ENCODE data around the gene MRRF.

The MRRF gene, protein sequence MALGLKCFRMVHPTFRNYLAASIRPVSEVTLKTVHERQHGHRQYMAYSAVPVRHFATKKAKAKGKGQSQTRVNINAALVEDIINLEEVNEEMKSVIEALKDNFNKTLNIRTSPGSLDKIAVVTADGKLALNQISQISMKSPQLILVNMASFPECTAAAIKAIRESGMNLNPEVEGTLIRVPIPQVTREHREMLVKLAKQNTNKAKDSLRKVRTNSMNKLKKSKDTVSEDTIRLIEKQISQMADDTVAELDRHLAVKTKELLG

DNA sequence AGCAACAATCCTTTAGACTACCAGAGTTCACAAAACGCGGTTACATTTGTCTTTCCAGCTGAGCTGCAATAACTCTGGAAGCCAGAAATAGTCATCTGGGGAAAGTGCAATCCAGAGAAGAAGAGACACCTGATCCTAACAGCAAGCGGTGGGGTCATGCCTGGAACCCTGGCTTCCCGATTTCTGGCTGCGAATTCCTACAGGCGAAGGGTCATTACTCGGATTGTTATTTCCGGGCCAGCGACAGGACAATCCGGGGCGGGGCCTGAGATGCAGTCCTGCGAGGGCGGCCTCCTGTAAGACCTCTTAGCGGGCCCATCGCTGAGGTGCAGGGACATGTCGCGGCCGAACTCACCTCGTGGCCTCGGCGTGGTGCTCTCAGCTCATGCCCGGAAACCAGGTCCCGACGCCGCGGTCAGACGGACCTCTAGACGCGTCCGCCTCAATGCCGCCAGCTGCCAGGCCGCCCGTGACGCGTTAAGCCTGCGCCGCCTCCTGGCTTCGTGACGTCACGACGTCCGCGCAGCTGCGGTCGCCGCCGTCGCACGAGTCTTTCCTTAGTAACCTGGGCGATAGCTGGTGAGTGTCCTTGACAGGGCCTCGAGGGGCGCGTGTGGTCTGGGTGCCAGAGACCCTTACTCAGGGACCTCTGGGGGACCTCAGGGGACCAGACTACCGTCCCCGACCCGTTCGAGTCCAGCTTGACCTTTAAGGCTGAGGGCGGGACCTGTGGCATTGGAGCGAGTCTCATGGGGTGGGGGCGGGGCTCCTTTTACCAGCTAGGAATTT is at the start of gene MRRF, which contains the start of gene RBM18:
Gene MRRF, plus strand, starts transcription at position 523 of the 789 bp plus-strand sequence. CDS start 6,010 bp downstream, outside the sequence.
Gene RBM18, minus strand, starts transcription at position 481 of the 789 bp plus-strand sequence. CDS start 3,348 bp downstream, outside the sequence.
- DNase-seq (ENCODE audit: low read depth): peak; percentile 92

GRCh38 chr9:122215663-122216062 is 49.0 kb upstream of the MRRF start:
- no peak for DNase-seq (ENCODE audit: low read depth)

DNA sequence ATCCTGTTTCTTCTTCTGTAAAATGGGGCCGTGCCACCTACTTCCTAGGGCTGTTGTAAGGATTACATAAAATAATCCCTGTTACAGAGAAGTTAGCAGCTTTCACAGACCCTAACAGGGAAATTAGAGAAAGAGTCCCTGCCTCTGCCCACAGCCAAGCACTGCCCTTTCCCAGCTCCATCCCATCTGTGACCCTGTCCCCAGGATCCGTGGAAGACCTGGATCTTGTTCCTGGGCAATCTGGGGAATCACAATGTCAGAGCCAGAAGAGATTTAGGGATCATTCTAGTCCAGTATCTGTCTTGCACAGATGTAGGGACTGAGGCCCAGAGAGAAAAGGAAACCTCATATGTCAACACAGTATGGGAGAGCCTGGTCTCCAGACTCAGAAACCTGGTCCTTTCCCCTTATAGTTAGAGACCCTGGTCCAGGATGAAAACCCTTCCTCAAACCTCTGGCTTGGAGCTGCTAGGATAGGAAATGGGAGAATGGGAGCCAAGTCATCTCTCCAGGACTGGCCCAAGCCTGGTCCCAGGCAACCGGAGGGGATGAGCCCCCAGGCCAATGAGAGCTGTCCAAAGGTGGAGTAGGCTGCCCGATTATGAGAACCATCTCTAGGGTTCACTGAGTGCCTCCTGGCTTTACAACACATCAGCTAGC is 48.4 kb upstream of the MRRF start:
- no peak for DNase-seq (ENCODE audit: low read depth)

DNA sequence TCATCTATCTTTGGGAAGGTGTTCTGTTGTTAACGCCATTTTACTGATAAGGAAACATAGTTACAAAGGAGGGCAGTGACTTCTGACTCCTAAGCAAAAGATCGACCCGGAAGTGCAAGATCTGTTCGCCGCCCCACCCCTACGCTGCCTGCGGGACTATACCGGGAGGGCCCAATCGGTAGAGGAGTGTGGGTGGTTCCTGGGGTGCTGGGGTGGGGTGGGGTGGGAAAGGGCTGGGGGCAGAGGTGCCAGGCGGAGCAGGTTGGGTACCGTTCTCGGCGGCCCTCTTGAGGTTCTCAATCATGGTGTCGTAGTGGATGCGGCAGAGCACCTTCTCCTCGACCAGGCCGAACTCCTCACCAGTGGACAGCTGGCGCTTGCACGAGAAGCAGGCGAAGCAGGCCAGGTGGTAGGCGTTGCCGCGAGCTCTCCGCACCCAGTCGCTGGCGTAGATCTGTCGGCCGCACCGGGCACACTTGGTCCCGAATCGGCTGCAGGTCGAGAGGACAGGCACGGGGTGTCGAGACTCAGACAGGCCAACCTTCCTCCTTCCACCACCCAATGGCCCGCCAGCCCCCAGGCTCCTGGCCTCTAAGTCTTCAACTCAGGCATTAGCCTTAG is 47.8 kb upstream of the MRRF start:
- no peak for DNase-seq (ENCODE audit: low read depth)

- no peak for DNase-seq (ENCODE audit: low read depth)
These were observed 47.0 kb upstream of the MRRF start for GRCh38 chr9:122217640-122218039.

DNA sequence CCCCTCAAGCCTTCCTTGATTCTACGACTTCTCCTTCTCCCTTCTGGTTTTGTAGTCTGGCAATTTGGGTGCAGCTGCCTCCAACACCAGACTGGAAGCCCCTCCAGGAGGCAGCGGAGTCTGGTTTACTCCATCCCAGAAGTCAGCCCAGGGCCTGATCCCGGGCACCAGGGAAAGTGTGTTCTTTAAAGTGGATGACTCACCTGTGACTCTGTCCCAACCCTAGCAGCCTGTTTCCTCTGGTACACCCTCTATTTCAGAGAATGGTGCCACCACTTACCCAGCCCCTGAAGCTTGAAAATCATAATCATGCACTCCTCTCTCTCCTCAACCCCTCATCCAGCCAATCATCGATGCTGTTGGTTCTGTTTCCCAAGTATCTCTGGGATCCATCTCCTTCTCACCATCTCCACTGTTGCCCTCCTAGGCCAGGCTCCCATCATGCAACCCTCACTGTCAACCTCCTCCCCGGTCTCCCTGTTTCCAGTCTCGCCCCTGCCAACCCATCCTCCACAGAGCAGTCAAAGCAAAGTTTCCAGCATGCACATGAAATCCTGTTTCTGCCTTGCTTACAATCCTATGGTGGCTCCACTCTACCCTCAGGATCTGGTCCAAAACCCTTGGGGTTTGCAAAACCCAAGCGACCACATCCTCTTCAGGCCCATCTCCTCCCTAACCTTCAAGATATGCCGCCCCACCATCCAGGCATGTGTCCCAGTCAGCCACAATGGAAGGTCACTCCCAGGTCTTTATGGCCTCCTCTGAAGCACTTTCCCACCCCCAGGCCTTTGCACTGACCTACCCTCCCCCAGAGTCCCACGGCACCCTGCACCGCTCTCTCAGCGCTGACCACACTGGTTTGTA is 46.4 kb upstream of the MRRF start:
- DNase-seq (ENCODE audit: low read depth): no peak

DNA sequence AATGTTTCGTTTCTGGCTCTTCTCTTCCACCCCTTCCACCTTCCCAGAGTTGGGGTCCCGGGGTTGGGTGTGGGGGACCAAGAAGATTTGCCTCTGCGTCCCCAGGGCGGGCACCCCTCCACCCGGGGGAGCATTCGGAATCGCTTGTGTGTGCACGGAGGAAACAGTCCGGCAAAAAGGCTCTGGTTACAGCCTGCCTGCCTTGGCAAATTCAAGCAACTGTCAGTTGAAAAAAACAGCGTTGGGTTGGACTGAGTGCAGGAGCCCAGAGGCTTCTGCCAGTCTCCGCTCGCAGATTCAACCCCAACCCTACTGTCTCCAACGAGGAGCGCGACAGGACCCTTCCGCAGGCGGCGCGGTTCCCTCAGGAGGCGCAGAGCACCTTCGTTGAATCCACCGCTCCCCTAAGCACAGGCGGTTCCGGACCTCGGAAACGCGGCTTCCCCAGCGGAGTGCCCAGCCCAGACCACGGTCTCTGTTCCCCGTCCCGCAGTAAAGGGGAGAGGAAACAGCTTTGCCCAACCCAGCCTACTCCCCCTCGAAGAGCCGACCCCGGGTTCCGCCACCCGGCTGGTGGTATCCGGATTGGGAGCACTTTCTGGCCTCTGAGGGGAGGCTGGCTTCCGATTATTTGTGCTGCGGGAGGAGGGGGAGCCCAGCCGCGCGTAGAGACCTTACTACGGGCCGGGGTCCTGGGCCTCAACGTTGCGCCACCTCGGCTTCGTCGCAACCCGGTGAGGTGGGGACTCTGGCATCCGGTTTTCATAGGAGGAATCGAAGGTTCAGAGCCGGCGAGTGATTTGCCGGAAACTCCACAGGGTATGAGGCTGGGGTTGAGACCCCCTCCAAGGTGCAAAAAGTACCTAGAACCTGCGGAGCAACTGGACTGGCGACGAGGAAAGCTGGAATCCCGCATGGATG is 45.5 kb upstream of the MRRF start:
- peak; percentile 25 for DNase-seq (ENCODE audit: low read depth)

DNA sequence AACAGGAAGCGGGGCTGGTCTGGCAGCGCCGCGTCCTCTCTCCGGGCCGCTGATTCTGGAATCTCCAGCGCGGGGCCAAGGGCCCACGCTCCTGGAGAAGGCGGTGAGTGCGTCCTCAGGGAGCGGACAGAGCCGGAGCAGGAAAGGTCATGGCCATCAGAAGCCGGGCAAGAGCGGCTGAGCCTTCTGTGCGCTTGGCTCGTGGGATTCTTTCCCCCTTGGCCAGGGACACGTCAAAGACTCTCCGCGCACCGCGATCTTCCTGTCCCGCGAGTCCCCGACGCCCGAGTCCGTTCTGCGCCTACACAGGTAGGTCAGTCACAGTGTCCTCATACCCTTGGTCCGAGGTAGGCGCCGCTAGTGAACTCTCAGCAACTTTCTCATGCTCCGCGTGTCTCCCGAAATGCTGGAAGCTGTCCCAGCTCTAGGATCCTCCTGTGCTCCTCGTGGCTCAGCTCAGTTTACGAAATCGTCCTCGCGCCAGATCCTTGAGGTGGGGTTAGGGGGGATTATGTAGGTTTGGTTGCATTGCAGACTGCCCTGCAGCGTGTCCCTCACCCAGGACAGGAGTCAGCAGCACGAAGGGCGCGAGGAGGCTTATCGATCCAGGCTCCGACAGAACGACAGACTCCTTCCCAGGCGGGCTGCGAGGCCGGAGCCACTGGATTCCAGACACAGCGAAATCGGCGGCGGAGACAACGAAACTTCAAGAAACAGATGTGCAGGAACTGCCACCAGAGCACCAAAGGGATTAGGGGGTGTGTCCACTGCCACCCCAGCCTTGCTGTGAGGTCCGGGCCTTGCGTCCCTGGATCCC is 44.6 kb upstream of the MRRF start:
- DNase-seq (ENCODE audit: low read depth): no peak

GRCh38 chr9:122220673-122221182 is 44.0 kb upstream of the MRRF start:
- no peak for DNase-seq (ENCODE audit: low read depth)

- no peak for DNase-seq (ENCODE audit: low read depth)
These were observed 43.4 kb upstream of the MRRF start for GRCh38 chr9:122221183-122221811.

DNA sequence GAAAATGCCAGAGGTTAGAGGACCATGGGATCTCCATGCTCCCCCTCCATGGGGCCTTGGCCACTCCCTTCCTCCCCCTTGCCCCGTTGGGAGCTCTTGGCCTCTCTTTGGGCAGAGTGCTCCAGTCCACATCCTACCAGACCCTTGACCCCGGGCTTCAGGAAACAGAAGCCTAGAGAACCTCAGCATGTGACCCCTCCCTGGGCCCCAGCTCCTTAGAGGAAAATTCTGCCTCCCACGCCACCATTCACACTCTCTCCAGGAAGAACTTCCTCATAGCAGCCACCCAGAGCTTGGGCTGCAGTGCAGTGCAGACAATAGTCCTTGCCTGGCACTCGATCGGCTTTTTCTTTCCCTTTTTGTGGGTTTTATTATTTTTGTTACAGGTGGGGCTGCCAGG is 41.9 kb upstream of the MRRF start:
- DNase-seq (ENCODE audit: low read depth): no peak

DNA sequence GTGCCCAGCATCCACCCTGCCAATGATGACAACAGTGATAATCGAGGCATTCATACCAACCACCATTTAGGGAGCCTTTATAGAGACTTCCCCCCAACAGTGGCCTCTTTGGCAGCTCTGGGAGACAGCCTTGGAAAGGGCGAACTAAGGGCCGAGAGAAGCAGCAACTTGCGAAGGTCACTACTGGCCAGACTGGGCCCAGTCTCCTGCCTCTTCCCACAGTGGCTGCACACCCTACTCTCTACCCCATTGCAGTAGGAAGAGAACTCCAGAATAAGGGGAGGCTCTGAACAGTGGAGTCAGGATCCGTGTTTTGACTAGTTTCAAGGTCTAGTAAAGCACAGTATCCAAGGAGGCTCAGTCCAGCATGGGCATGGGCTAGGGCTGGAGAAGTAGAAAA is 41.2 kb upstream of the MRRF start:
- no peak for DNase-seq (ENCODE audit: low read depth)

DNA sequence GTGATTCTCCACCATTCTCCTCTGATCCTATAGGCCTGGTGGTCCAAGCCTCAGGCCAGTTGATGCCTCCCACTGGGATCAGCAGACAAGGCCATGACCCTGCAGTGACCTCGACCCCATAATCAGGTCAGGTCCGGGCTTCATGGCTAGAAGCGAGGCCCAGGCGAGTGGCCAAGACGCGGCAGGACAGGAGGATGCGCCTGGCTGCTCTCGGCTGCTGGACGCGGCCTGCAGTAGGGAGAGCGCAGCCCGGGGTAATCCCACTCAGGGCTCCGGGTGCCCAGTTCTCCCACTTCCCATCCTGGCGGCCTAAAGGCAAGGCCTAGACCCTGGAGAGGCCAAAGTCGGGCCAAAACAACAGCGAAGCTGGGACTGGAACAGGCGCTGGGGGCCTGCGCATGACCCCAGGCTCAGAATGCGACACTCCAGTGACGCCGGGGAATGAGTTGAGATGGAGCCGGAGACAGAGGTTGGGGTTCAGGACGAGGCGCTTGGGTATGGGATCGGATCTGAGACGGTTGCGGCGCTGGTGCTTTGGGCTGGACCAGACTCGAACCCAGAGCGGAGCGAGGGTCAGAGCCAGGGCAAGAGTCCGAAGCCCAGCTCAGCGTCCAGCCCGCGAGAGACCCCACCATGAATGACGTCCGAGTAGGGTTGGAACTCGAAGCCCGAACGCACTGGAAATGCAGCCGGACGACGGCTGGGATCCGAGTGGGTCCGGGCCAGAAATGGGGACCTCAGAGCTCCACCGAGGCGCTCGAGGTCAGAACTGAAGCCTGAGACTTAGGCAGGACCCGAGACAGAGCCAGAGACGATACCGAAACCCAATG is 39.2 kb upstream of the MRRF start:
- DNase-seq (ENCODE audit: low read depth): no peak

GRCh38 chr9:122226142-122226757 is 38.4 kb upstream of the MRRF start:
- DNase-seq (ENCODE audit: low read depth): no peak

DNA sequence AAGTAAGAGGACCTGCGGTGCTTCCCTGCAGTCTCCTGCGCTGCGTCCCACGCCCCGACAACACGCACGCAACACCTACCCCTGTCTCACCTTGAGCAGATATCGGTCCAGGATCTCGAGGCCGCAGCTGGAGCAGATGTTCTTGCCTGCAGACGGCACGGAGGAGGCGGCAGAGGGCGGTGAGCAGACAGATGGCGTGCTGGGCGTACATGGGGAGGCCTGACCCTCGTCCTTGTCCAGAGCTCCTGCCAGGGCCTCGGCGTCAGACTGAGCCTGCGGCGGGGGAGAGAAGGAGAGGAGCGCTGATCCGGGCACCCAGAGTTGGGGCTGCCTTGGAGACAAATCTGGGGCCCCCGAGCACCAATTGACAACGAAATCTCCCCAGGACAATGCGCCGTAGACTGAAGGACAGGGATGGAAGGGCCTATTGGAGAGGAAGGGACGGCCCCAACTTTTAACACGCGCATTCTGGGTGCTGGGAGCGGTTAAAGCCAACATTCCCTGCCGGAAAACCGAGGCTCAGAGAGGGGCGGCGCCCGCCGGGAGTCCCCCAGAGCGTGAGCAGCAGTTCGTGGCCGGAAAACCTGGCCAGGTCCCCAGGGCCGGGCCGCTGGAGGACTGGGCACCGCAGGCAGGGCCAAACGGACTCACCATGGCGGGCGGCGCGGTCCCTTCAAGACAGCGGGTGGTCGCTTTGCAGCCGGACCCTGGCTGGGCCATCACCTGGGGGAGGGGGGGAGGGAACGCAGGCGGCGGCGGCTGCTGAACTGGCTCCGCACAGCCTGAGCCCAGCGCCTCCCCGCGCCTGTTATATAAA is 37.7 kb upstream of the MRRF start:
- no peak for DNase-seq (ENCODE audit: low read depth)

GRCh38 chr9:122227575-122227900 is 37.1 kb upstream of the MRRF start:
- no peak for DNase-seq (ENCODE audit: low read depth)

DNA sequence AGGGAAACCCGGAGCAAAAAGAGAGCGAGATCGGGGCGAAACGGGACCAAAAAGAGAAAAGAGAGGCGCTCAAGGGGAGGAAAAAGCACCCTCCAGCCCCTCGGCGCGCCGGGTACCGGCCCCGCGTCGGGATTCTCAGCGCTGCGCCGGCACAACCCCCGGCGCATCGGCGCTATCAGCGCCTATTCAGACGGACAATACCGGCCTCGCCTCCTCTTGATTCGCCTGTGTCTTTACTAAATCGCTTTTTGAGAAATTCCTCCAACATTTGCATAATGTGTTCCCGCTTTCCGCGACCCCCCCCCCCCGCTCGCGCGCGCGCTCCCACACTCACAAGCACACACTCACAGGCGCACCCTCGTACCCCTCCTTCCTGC is 36.5 kb upstream of the MRRF start:
- DNase-seq (ENCODE audit: low read depth): no peak
